ENCODE measurements around the gene SDHD.
"Not testable (repeated sequence)": the region's sequence is repeated elsewhere in the genome, so short reads cannot be mapped to it uniquely, and the experiment has no call there.

SDHD gene

DNA sequence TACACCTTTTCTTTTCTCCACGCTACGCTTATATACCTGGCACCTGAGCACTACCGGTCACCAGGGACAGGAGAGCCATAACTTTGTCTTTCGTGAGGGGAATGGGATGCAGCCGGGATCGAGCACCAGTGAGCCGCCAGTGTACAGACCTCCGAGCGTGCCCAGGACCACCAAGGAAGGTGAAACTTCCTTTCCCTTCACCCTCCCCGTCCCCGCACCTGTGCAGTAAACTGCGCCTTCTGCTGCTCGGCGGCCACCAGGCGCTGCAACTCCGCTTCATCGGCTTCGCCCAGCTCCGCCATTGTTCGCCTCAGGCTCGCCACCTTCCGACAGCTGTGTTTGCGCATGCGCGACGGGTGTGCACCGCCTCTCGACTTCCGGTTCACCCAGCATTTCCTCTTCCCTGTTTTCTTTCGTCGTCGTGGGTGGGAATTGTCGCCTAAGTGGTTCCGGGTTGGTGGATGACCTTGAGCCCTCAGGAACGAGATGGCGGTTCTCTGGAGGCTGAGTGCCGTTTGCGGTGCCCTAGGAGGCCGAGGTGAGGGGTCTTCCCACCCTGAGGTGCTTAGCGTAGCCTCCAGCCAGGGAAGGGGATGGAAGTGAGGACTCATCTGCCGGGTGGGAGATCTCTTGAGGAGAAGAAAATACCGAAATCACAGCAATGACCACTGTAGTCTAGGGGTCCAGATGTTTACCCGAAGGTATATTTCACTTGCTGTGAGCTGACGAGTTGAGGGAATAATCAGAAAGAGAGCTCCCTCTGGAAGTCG lies at the start of gene SDHD, which contains the start of gene TIMM8B:
Gene SDHD (plus strand): TSS at position 452 of the 770 bp plus-strand sequence. CDS start 35 bp downstream, at position 487.
Gene TIMM8B (minus strand): TSS at position 335 of the 770 bp plus-strand sequence. CDS start 33 bp downstream, at position 302.
- POLR2A ChIA-PET = interaction anchor here (0.7 to 1.3 kb wide), 2 partner anchors 12 to 215 kb away, joined by 3 to 4 read pairs; partner anchors contain the start of gene ALG9
- TF ChIP-seq, protein P1, sequence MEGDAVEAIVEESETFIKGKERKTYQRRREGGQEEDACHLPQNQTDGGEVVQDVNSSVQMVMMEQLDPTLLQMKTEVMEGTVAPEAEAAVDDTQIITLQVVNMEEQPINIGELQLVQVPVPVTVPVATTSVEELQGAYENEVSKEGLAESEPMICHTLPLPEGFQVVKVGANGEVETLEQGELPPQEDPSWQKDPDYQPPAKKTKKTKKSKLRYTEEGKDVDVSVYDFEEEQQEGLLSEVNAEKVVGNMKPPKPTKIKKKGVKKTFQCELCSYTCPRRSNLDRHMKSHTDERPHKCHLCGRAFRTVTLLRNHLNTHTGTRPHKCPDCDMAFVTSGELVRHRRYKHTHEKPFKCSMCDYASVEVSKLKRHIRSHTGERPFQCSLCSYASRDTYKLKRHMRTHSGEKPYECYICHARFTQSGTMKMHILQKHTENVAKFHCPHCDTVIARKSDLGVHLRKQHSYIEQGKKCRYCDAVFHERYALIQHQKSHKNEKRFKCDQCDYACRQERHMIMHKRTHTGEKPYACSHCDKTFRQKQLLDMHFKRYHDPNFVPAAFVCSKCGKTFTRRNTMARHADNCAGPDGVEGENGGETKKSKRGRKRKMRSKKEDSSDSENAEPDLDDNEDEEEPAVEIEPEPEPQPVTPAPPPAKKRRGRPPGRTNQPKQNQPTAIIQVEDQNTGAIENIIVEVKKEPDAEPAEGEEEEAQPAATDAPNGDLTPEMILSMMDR (IDR thresholded peaks at IDR 0.05; ENCODE audit: insufficient read depth, low read length, missing control alignments) = peak; percentile 69
- H3K4me3 ChIP-seq (ENCODE audit: low read depth, low read length) = peak within 1 kb of the TSS; percentile 95
- CTCF ChIA-PET = interaction anchor here (1.0 to 2.6 kb wide), 5 partner anchors 11 to 193 kb away, joined by 3 to 13 read pairs (median 5); partner anchors contain the start of genes NKAPD1 and PIH1D2
- DNase-seq (ENCODE audit: low read depth, low spot score) = peak; percentile 50

DNA sequence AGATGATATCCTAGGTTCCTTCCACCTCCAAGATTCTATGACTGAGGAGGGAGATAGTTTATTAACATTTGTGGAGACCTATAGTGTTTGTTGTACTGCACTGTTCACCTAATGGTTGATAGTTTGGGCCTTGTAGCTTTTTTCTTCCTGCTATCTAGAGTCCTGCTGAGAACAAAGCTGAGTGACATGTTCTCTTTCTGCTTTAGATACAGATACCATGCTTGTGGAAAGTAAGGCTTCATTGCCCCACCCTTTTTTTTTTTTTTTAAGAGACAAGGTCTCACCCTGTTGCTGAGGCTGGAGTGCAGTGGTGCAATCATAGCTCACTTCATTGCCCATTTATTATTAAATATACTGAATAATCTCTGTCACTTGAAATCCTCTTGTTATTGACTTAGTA lies 49.1 kb upstream of the SDHD start:
- ChIA-PET POLR2A (no interaction called here), CTCF (no interaction called here)
- DNase-seq (ENCODE audit: low read depth, low spot score) = no peak
- H3K4me3 ChIP-seq (ENCODE audit: low read depth, low read length) = no peak overlapping the region
- TF ChIP-seq, protein P1 (IDR thresholded peaks at IDR 0.05; ENCODE audit: insufficient read depth, low read length, missing control alignments) = no peak

- H3K4me3 ChIP-seq (ENCODE audit: low read depth, low read length) = no peak overlapping the region
- no peak for DNase-seq (ENCODE audit: low read depth, low spot score)
- TF ChIP-seq, protein P1 (IDR thresholded peaks at IDR 0.05; ENCODE audit: insufficient read depth, low read length, missing control alignments) = no peak
- CTCF ChIA-PET = interaction anchor here (1.0 to 1.6 kb wide), 2 partner anchors 10 to 238 kb away, joined by 3 read pairs; no protein-coding TSS in a partner anchor
- POLR2A ChIA-PET = no interaction called here
Measured at GRCh38 chr11:112042161-112042960, 44.3 kb upstream of the SDHD start.

GRCh38 chr11:112042961-112043304 lies 43.7 kb upstream of the SDHD start:
- TF ChIP-seq, protein P1 (IDR thresholded peaks at IDR 0.05; ENCODE audit: insufficient read depth, low read length, missing control alignments) = no peak
- POLR2A ChIA-PET = no interaction called here
- no peak for DNase-seq (ENCODE audit: low read depth, low spot score)
- H3K4me3 ChIP-seq (ENCODE audit: low read depth, low read length) = no peak overlapping the region
- CTCF ChIA-PET = interaction anchor here (1.0 to 1.6 kb wide), 2 partner anchors 10 to 237 kb away, joined by 3 read pairs; no protein-coding TSS in a partner anchor

DNA sequence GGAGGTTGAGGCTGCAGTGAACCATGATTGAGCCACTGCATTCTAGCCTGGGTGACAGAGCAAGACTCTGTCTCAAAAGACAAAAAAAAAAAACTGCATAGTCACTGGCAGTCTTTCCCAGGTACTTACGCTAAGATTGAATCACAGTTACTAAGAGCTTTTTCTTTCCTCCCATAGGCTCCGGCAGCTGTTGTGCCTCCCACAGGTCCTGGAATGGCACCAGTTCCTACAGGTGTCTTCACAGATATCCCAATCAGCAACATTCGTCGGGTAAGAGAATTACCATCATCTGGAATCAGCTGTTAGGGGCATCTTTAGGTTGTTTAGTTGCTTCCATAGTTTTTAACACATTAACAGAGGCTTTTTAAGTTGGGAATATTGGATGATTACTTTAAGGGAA lies 41.7 kb upstream of the SDHD start:
- H3K4me3 ChIP-seq (ENCODE audit: low read depth, low read length) = no peak overlapping the region
- CTCF ChIA-PET = interaction anchor here (1.2 to 1.4 kb wide), 2 partner anchors 12 to 20 kb away, joined by 3 to 4 read pairs; partner anchors contain the start of gene DLAT
- POLR2A ChIA-PET = no interaction called here
- TF ChIP-seq, protein P1 (IDR thresholded peaks at IDR 0.05; ENCODE audit: insufficient read depth, low read length, missing control alignments) = no peak
- no peak for DNase-seq (ENCODE audit: low read depth, low spot score)

- CTCF ChIA-PET; POLR2A ChIA-PET; DNase-seq (ENCODE audit: low read depth, low spot score); H3K4me3 ChIP-seq (ENCODE audit: low read depth, low read length): not testable (repeated sequence)
Measured at GRCh38 chr11:112046647-112047046, 40.0 kb upstream of the SDHD start.

GRCh38 chr11:112048256-112048655 lies 38.4 kb upstream of the SDHD start:
- CTCF ChIA-PET; H3K4me3 ChIP-seq (ENCODE audit: low read depth, low read length); POLR2A ChIA-PET; DNase-seq (ENCODE audit: low read depth, low spot score): not testable (repeated sequence)

Measured in AG04449 (cell line).